ENCODE results near the gene CUTA. TPM values are rescaled to one million over a fixed set of nuclear protein-coding genes. Genes with fewer than 3 reads are reported as not detected.

CUTA gene
- total RNA-seq, 1 experiment from 2014 or later = 186 TPM

DNA sequence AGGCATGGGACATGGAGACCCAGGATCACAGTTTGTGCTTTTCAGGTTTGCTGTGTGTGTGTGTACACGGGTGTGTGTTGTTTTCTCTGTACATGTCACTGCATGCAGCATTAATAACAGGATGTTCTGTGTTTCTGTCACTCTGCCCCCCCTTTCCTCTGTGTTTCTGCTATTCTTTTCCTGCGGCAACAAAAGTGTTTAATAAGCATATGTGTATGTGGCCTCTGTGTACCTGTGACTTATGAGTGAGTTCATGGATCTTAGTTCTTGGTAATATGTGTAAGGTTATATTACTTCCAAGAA is 11.8 kb upstream of the CUTA start:
- no peak overlapping the region for H3K4me3 ChIP-seq (replicated peaks in 1 of 2; ENCODE audit: low read depth in 1 of 2, low read length in 2 of 2)
- intact Hi-C loops (cut with micrococcal nuclease) = loop anchor here (5.0 kb wide), 1 partner anchor 132 kb away; the partner anchor contains the start of gene RGL2
- no peak overlapping the region for H3K4me2 ChIP-seq (ENCODE audit: low read length)
- peaks cover 31 to 83% of the 10 kb centered on the region in 2 experiments for H3K4me1 ChIP-seq (ENCODE audit: control insufficient read depth in 1 of 2, insufficient read depth in 2 of 2, low read length in 2 of 2)
- H3K9me2 ChIP-seq (ENCODE audit: insufficient read depth) = no peaks in the 10 kb centered on the region
- no peak overlapping the region for H3K9ac ChIP-seq (ENCODE audit: low read length)
- H3K27me3 ChIP-seq (ENCODE audit: insufficient read depth, low read length) = no peaks in the 10 kb centered on the region
- CTCF ChIA-PET = interaction anchor here (1.0 to 1.2 kb wide), 2 partner anchors 10 to 24 kb away, joined by 3 read pairs; partner anchors contain the start of gene ZBTB9
- no peak overlapping the region for H3K27ac ChIP-seq (ENCODE audit: low read depth, low read length)
- ATAC-seq (no peak), DNase-seq (ENCODE audit: low read depth, low spot score) (no peak)
- no peak overlapping the region for H2AFZ ChIP-seq (ENCODE audit: low read depth, low read length, poor library complexity, severe bottlenecking)
- no peaks in the 10 kb centered on the region for H3K36me3 ChIP-seq (ENCODE audit: control insufficient read depth in 1 of 2, insufficient read depth in 2 of 2, low read length in 2 of 2)
- TF ChIP-seq, protein P1, sequence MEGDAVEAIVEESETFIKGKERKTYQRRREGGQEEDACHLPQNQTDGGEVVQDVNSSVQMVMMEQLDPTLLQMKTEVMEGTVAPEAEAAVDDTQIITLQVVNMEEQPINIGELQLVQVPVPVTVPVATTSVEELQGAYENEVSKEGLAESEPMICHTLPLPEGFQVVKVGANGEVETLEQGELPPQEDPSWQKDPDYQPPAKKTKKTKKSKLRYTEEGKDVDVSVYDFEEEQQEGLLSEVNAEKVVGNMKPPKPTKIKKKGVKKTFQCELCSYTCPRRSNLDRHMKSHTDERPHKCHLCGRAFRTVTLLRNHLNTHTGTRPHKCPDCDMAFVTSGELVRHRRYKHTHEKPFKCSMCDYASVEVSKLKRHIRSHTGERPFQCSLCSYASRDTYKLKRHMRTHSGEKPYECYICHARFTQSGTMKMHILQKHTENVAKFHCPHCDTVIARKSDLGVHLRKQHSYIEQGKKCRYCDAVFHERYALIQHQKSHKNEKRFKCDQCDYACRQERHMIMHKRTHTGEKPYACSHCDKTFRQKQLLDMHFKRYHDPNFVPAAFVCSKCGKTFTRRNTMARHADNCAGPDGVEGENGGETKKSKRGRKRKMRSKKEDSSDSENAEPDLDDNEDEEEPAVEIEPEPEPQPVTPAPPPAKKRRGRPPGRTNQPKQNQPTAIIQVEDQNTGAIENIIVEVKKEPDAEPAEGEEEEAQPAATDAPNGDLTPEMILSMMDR (IDR thresholded peaks at IDR 0.05 in 2 of 3, conservative IDR thresholded peaks at IDR 0.05 in 1 of 3; ENCODE audit: borderline replicate concordance in 1 of 3, insufficient read depth in 1 of 3, low read depth in 2 of 3, low read length in 2 of 3) = no peak
- no peak for TF ChIP-seq JUND (IDR thresholded peaks at IDR 0.05)
- RAD21 ChIA-PET (ENCODE audit: low non-redundant PET in 1 of 2, low total read pairs in 2 of 2, uncharacterized antibody in 2 of 2, unreplicated experiment in 2 of 2) = no interaction called here
- no peaks in the 10 kb centered on the region for H4K20me1 ChIP-seq (ENCODE audit: insufficient read depth)
- POLR2A ChIA-PET = no interaction called here
- no peaks in the 10 kb centered on the region for H3K9me3 ChIP-seq (ENCODE audit: control insufficient read depth in 1 of 2, insufficient read depth in 1 of 2, low read depth in 1 of 2, low read length in 2 of 2)
- H3K79me2 ChIP-seq (ENCODE audit: insufficient read depth, low read length) = no peaks in the 10 kb centered on the region
- no TSS peak for BruUV-seq (replicated peaks)

DNA sequence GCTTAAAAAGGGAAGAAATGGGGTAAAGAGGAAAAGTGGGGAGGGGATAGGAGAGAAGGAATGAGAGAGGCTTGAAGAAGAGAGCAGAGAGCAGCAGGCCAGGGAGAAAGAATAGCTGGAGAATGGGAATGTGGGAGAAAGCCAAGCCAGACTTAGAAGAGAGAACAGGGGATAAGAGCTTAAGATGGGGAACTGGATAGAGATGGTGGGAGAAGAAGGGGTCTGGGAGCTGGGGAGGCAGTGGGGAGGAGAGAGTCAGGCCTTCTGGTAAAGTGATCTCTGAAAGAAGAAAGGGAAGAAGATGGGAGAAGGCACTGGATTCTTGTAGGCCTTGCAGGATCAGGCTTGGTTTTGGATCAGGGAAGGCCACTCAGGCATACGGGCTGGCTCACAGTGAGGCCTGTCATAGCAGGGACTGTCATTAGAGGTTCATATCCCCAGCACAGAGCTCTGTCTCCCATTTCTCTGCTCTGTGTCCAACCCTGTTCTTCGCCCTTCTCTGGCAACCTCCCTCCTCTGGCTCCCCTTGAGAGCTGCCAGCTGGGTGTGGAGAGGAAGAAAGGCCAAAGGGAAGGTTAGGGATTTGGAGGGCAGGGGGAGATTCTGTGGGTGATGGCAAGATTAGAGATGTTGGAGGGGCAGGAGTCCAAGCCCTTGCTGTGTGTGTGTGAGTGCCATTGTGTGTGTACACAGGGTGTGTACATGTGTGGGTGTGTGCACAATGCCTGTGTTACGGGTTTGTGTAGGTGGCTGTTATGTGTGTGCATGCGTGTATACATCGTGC is 11.3 kb upstream of the CUTA start:
- Histone ChIP-seq H3K9ac (ENCODE audit: low read length) (no peak overlapping the region), H4K20me1 (ENCODE audit: insufficient read depth) (no peaks in the 10 kb centered on the region), H3K4me2 (ENCODE audit: low read length) (peak overlapping the region; percentile 75; the same call in 1 of the 2 replicates), H3K4me3 (replicated peaks in 1 of 2; ENCODE audit: low read depth in 1 of 2, low read length in 2 of 2) (no peak overlapping the region), H3K27me3 (ENCODE audit: insufficient read depth, low read length) (no peaks in the 10 kb centered on the region), H3K36me3 (ENCODE audit: control insufficient read depth in 1 of 2, insufficient read depth in 2 of 2, low read length in 2 of 2) (no peaks in the 10 kb centered on the region), H3K4me1 (ENCODE audit: control insufficient read depth in 1 of 2, insufficient read depth in 2 of 2, low read length in 2 of 2) (peaks cover 31 to 87% of the 10 kb centered on the region in 2 experiments), H3K9me2 (ENCODE audit: insufficient read depth) (no peaks in the 10 kb centered on the region), H3K27ac (ENCODE audit: low read depth, low read length) (no peak overlapping the region), H3K79me2 (ENCODE audit: insufficient read depth, low read length) (no peaks in the 10 kb centered on the region), H2AFZ (ENCODE audit: low read depth, low read length, poor library complexity, severe bottlenecking) (no peak overlapping the region), H3K9me3 (ENCODE audit: control insufficient read depth in 1 of 2, insufficient read depth in 1 of 2, low read depth in 1 of 2, low read length in 2 of 2) (no peaks in the 10 kb centered on the region)
- ChIA-PET CTCF (interaction anchor here (1.0 kb wide), 1 partner anchor 25 kb away, joined by 3 read pairs; the partner anchor contains the start of gene ZBTB9), POLR2A (interaction anchor here (0.8 kb wide), 1 partner anchor 11 kb away, joined by 3 read pairs; the partner anchor contains the start of gene CUTA), RAD21 (ENCODE audit: low non-redundant PET in 1 of 2, low total read pairs in 2 of 2, uncharacterized antibody in 2 of 2, unreplicated experiment in 2 of 2) (no interaction called here)
- BruUV-seq (replicated peaks) = no TSS peak
- TF ChIP-seq, protein P2, sequence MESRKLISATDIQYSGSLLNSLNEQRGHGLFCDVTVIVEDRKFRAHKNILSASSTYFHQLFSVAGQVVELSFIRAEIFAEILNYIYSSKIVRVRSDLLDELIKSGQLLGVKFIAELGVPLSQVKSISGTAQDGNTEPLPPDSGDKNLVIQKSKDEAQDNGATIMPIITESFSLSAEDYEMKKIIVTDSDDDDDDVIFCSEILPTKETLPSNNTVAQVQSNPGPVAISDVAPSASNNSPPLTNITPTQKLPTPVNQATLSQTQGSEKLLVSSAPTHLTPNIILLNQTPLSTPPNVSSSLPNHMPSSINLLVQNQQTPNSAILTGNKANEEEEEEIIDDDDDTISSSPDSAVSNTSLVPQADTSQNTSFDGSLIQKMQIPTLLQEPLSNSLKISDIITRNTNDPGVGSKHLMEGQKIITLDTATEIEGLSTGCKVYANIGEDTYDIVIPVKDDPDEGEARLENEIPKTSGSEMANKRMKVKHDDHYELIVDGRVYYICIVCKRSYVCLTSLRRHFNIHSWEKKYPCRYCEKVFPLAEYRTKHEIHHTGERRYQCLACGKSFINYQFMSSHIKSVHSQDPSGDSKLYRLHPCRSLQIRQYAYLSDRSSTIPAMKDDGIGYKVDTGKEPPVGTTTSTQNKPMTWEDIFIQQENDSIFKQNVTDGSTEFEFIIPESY (IDR thresholded peaks at IDR 0.05; ENCODE audit: extremely low read depth, insufficient replicate concordance, low read length) = no peak
- no peak for TF ChIP-seq SRF (IDR thresholded peaks at IDR 0.05; ENCODE audit: low read depth)
- ATAC-seq (no peak), DNase-seq (ENCODE audit: low read depth, low spot score) (no peak)
- intact Hi-C loops (cut with micrococcal nuclease) = loop anchor here (5.0 kb wide), 1 partner anchor 132 kb away; the partner anchor contains the start of gene RGL2
